ENCODE measurements around the gene VHLL.

The VHLL gene

DNA sequence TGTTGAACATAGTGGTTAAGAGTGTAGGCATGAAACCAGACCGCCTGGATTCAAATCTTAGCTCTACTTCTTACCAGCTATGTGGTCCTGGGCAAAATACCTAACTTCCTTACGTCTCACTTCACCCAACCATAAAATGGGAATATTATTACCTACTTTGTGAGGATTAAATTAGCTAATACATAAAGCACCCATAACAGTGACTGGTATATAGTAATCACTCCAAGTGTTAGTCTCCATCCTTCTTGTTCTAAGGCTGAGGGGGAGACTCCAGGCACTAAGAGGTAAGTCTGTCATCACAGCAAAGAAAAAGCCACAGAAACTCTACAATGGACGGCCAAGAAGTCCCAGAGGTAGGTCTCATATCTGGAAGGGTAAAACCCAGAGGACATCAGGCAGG lies 19.3 kb downstream of the VHLL start:
- in situ Hi-C loops (cut with MboI; ENCODE audit: low sequenced_read_pairs, unreplicated experiment), result no loop called here
- DNase-seq (ENCODE audit: low spot score), result no peak
- TF ChIP-seq, protein P1, sequence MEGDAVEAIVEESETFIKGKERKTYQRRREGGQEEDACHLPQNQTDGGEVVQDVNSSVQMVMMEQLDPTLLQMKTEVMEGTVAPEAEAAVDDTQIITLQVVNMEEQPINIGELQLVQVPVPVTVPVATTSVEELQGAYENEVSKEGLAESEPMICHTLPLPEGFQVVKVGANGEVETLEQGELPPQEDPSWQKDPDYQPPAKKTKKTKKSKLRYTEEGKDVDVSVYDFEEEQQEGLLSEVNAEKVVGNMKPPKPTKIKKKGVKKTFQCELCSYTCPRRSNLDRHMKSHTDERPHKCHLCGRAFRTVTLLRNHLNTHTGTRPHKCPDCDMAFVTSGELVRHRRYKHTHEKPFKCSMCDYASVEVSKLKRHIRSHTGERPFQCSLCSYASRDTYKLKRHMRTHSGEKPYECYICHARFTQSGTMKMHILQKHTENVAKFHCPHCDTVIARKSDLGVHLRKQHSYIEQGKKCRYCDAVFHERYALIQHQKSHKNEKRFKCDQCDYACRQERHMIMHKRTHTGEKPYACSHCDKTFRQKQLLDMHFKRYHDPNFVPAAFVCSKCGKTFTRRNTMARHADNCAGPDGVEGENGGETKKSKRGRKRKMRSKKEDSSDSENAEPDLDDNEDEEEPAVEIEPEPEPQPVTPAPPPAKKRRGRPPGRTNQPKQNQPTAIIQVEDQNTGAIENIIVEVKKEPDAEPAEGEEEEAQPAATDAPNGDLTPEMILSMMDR (IDR thresholded peaks at IDR 0.05; ENCODE audit: borderline replicate concordance, control extremely low read depth, extremely low read depth, insufficient read depth, missing control alignments), result no peak

DNA sequence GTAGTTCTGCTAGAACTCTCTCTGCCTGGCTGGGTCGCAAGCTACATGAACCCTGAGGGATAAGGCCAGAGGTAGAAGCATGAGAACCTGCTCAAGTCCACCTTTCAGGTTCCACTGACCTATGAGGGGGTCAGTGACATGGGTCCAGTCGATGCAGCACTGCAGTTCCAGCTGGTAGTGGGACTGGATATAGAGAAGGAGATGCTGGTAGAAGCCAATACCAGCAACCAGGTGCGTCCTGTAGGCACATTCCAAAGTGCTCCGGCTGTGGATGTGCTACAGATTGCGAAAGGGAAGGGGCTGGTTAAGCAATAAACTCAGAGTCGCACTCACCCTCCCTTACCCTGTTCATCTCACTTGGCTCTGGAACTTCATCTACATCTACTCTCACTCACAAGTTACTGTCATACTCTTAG lies 22.1 kb downstream of the VHLL start:
- no peak for DNase-seq (ENCODE audit: low spot score)
- TF ChIP-seq, protein P1 (IDR thresholded peaks at IDR 0.05; ENCODE audit: borderline replicate concordance, control extremely low read depth, extremely low read depth, insufficient read depth, missing control alignments), result no peak

DNA sequence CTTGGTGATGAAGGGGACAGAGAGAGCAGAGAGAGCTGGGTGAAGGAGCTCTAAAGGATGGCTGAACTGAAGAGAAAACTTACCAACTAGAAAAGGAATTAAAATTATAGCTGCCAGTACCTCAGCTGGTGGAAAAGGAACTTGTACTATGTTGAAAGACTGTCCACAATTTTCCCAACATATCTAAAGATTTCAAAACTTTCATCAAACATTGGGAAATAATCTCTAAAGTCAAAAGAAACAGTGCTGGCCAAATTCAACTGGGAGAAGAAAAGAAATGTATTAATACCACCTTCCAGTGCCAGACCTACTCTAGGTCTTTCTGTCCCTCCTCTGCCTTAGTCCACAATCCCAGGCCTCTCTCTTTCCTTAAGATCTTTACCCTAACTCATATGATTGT lies 22.6 kb downstream of the VHLL start:
- TF ChIP-seq, protein P1 (IDR thresholded peaks at IDR 0.05; ENCODE audit: borderline replicate concordance, control extremely low read depth, extremely low read depth, insufficient read depth, missing control alignments), result no peak
- in situ Hi-C loops (cut with MboI; ENCODE audit: low sequenced_read_pairs, unreplicated experiment), result no loop called here
- no peak for DNase-seq (ENCODE audit: low spot score)

More for the DNA sequence above, 22.1 kb downstream of the VHLL start:
- in situ Hi-C loops (cut with MboI; ENCODE audit: low sequenced_read_pairs, unreplicated experiment), result no loop called here

DNA sequence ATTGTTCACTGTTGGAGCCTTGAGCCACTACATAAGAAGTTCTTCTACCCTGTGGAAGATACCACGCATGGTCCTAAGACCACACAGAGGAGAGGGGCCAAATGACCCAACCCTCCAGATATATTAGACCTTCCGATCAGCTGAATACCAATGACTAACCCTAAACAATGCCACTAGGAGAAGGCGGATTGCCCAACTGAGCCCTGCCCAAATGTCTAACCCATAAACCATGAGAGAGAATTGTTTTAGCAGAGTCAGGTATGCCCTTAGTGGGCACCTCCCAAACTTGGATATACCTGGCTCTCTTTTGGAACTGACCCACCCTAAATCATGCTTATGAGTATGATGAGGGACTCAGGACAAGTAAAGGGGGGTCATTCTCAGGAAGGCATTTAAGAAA lies 28.8 kb downstream of the VHLL start:
- in situ Hi-C loops (cut with MboI; ENCODE audit: low sequenced_read_pairs, unreplicated experiment), result no loop called here
- DNase-seq (ENCODE audit: low spot score), result no peak
- TF ChIP-seq, protein P1 (IDR thresholded peaks at IDR 0.05; ENCODE audit: borderline replicate concordance, control extremely low read depth, extremely low read depth, insufficient read depth, missing control alignments), result no peak

DNA sequence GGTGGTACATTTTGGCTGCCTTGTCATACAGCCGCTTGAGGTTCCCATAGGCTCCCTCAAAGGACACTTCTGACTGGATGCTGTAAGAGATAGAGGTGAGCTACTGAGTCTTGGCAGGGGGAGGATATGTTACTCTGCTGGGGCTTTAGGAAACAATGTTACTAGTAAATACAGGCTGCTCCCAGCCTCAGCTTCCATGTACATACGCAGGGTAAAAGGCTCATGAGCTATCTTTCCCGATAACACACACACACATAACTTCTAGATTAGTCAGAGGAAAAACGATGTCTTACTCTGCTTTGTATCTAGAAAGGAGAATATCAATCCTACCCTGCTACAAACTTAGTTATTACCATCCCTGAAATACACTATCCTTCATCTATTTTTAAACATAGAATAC lies 30.8 kb downstream of the VHLL start:
- no peak for DNase-seq (ENCODE audit: low spot score)
- in situ Hi-C loops (cut with MboI; ENCODE audit: low sequenced_read_pairs, unreplicated experiment), result no loop called here
- TF ChIP-seq, protein P1 (IDR thresholded peaks at IDR 0.05; ENCODE audit: borderline replicate concordance, control extremely low read depth, extremely low read depth, insufficient read depth, missing control alignments), result no peak

DNA sequence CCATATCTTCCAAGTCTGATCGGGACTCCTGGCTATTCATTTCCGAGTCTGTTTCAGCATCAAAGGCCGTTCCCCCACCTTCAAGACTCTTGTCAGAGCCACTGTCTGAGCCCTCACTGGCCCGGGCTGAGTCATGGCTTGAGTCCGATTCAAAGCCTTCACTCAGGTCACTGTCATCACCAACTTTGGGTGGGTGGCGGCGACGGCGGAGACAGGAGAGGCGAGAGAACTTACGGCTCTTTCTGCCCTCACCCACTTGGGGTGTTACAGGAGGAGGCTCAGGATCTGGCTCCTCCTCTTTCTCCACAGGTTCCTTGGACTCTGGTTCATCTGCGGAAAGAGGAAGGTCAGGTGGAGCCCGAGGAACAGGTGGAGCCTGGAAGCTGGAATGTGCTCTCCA lies 33.1 kb downstream of the VHLL start:
- no peak for DNase-seq (ENCODE audit: low spot score)
- in situ Hi-C loops (cut with MboI; ENCODE audit: low sequenced_read_pairs, unreplicated experiment), result no loop called here
- TF ChIP-seq, protein P1 (IDR thresholded peaks at IDR 0.05; ENCODE audit: borderline replicate concordance, control extremely low read depth, extremely low read depth, insufficient read depth, missing control alignments), result no peak

DNA sequence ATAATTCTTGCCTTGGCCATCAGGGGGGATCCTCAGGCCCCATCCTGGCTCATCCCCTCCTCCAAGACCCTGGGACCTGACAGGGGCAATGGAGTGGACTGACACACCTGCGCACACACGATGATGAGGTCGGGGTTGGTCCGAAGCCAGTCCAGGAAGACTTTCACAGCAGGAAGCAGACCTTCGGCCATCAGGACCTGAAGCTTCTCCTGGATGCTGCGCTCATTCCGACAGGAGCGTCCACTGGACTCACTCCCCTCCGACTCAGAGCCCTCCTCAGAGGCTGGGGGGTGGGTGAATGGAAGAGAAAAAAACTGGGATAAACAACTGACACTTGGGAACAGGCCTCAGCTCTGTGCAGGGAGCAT lies 35.8 kb downstream of the VHLL start:
- TF ChIP-seq, protein P1 (IDR thresholded peaks at IDR 0.05; ENCODE audit: borderline replicate concordance, control extremely low read depth, extremely low read depth, insufficient read depth, missing control alignments), result no peak
- in situ Hi-C loops (cut with MboI; ENCODE audit: low sequenced_read_pairs, unreplicated experiment), result no loop called here
- DNase-seq (ENCODE audit: low spot score), result no peak
